AG09319 (cell line): ENCODE data around the gene SUCLG1.

ENCODE experiments used
- DNase-seq: peaks from one replicate; pipeline ENCODE4 v3.0.0-alpha.2; 2010; ENCODE audit warnings: low read depth; ENCODE audit errors: extremely low read depth
- TF ChIP-seq, protein P1 (sequence below): IDR thresholded peaks from 2 replicates; pipeline ENCODE4 v1.5.1; 2011; ENCODE audit warnings: low read depth, mild to moderate bottlenecking, inconsistent platforms, low read length, moderate library complexity

SUCLG1 gene

DNA sequence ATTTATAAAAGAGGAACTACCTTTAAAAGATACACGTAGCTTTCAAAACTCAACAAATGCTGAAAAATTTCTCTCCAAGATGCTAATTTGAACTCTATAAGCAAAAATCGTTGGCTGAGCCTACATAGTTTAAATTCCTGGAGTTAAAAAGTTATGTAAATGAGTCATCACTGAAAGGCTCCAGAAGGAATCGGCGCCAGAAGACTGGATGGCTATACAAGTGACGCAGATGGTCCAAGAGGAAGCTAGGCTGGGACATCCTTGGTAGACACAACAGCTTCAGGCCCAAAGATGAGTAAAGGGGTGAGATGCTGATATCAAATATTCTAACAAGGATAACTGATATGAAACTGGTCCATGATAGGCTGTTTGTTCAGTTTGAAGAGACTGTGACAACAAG, 34.4 kb upstream of the SUCLG1 start:
- TF ChIP-seq, protein P1, sequence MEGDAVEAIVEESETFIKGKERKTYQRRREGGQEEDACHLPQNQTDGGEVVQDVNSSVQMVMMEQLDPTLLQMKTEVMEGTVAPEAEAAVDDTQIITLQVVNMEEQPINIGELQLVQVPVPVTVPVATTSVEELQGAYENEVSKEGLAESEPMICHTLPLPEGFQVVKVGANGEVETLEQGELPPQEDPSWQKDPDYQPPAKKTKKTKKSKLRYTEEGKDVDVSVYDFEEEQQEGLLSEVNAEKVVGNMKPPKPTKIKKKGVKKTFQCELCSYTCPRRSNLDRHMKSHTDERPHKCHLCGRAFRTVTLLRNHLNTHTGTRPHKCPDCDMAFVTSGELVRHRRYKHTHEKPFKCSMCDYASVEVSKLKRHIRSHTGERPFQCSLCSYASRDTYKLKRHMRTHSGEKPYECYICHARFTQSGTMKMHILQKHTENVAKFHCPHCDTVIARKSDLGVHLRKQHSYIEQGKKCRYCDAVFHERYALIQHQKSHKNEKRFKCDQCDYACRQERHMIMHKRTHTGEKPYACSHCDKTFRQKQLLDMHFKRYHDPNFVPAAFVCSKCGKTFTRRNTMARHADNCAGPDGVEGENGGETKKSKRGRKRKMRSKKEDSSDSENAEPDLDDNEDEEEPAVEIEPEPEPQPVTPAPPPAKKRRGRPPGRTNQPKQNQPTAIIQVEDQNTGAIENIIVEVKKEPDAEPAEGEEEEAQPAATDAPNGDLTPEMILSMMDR: no peak
- peak; percentile 44 for DNase-seq

GRCh38 chr2:84492571-84492970, 33.5 kb upstream of the SUCLG1 start:
- no peak for DNase-seq
- TF ChIP-seq, protein P1: peak; percentile 18

GRCh38 chr2:84491741-84492140, 32.7 kb upstream of the SUCLG1 start:
- no peak for DNase-seq
- TF ChIP-seq, protein P1: no peak

- DNase-seq: no peak
- TF ChIP-seq, protein P1: no peak
These were observed 32.2 kb upstream of the SUCLG1 start for GRCh38 chr2:84491256-84491655.

DNA sequence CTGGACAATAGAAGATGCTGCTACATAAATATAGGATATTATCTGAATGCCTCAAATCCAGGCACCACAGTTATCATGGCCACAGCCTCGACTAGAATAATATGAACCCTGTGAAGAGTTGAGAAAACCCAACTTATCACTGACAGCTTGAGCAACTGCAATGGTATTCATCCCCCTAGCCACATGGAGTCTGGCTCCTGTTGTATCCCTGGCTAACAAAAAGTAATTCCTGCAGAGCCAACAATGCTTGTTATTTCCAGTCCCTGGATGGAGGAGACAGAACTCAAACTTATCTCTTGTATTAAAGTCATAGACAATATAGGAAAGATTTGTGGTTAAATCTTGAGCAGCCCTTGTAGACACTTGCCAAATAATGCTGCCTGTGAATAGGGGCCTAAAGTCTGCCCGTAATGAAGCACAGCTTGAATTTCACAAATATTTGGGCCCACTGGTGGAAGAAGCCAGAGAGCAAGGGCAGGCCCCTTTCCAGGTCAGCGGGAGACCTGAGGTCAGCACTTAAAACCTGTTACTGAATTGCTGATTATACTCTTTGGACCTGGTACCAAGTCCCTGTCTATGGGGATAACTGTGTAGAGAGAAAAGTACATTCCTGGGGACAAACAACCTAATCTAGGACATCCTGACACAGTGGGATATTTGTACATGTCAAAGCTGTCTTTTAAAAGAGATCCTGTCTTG, 28.4 kb upstream of the SUCLG1 start:
- DNase-seq: no peak
- TF ChIP-seq, protein P1: no peak

GRCh38 chr2:84486441-84487115, 27.5 kb upstream of the SUCLG1 start:
- peak; percentile 32 for DNase-seq
- TF ChIP-seq, protein P1: no peak

- no peak for DNase-seq
- TF ChIP-seq, protein P1: no peak
These were observed 24.2 kb upstream of the SUCLG1 start for GRCh38 chr2:84483320-84483719.
